ENCODE data around the gene CHAC1. TPM values are rescaled to one million over a fixed set of nuclear protein-coding genes. Genes with fewer than 3 reads are reported as not detected.

CHAC1 gene
- polyA plus RNA-seq, 4 donors = 0.96 to 37.3 (median 5.0) TPM

GRCh38 chr15:40926659-40927494 lies 26.4 kb upstream of the CHAC1 start:
- WGBS, 3 donors = 9 to 32% (median 14%) methylated on average over 27 to 33 of the region's 33 CpGs
- DNase-seq (no peak), FAIRE-seq (no peak)
- Histone ChIP-seq H3K36me3 (ENCODE audit: control insufficient read depth in 3 of 3, insufficient read depth in 2 of 3, low read depth in 1 of 3, low read length in 3 of 3) (peaks cover 0 to 9% (median 0%) of the 10 kb centered on the region in 3 donors), H3K9me3 (ENCODE audit: control insufficient read depth in 2 of 2, insufficient read depth in 1 of 2, low read depth in 1 of 2, low read length in 1 of 2) (no peaks in the 10 kb centered on the region), H3K27ac (ENCODE audit: low read depth in 1 of 3, low read length in 2 of 3) (no peak overlapping the region), H3K27me3 (ENCODE audit: control insufficient read depth in 3 of 3, insufficient read depth in 3 of 3, low read length in 3 of 3) (peaks cover 2 to 65% (median 4%) of the 10 kb centered on the region in 3 donors), H3K4me3 (ENCODE audit: low read depth in 1 of 3, low read length in 3 of 3) (peak overlapping the region in 2 of 3 donors; percentile 16 to 63), H3K4me1 (ENCODE audit: control insufficient read depth in 3 of 3, insufficient read depth in 2 of 3, low read depth in 1 of 3, low read length in 2 of 3) (peaks cover 7 to 81% (median 10%) of the 10 kb centered on the region in 3 donors)

- DNase-seq = no peak
- 1 to 8% (median 6%) methylated on average over 22 to 24 of the region's 24 CpGs for WGBS, 3 donors
- FAIRE-seq = no peak
- Histone ChIP-seq H3K4me1 (ENCODE audit: control insufficient read depth in 3 of 3, insufficient read depth in 2 of 3, low read depth in 1 of 3, low read length in 2 of 3) (peaks cover 7 to 80% (median 10%) of the 10 kb centered on the region in 3 donors), H3K36me3 (ENCODE audit: control insufficient read depth in 3 of 3, insufficient read depth in 2 of 3, low read depth in 1 of 3, low read length in 3 of 3) (peaks cover 0 to 10% (median 0%) of the 10 kb centered on the region in 3 donors), H3K4me3 (ENCODE audit: low read depth in 1 of 3, low read length in 3 of 3) (peak overlapping the region in 2 of 3 donors; percentile 44 to 63), H3K27me3 (ENCODE audit: control insufficient read depth in 3 of 3, insufficient read depth in 3 of 3, low read length in 3 of 3) (peaks cover 2 to 65% (median 4%) of the 10 kb centered on the region in 3 donors), H3K9me3 (ENCODE audit: control insufficient read depth in 2 of 2, insufficient read depth in 1 of 2, low read depth in 1 of 2, low read length in 1 of 2) (no peaks in the 10 kb centered on the region), H3K27ac (ENCODE audit: low read depth in 1 of 3, low read length in 2 of 3) (no peak overlapping the region)
Observed at GRCh38 chr15:40927495-40927872, 25.8 kb upstream of the CHAC1 start.

- 0 to 1% (median 1%) methylated on average over 55 to 68 of the region's 68 CpGs for WGBS, 3 donors
- Histone ChIP-seq H3K36me3 (ENCODE audit: control insufficient read depth in 3 of 3, insufficient read depth in 2 of 3, low read depth in 1 of 3, low read length in 3 of 3) (peaks cover 0 to 14% (median 0%) of the 10 kb centered on the region in 3 donors), H3K27me3 (ENCODE audit: control insufficient read depth in 3 of 3, insufficient read depth in 3 of 3, low read length in 3 of 3) (peaks cover 2 to 65% (median 4%) of the 10 kb centered on the region in 3 donors), H3K4me3 (ENCODE audit: low read depth in 1 of 3, low read length in 3 of 3) (peak overlapping the region in 2 of 3 donors; percentile 44 to 63), H3K4me1 (ENCODE audit: control insufficient read depth in 3 of 3, insufficient read depth in 2 of 3, low read depth in 1 of 3, low read length in 2 of 3) (peaks cover 7 to 80% (median 13%) of the 10 kb centered on the region in 3 donors), H3K27ac (ENCODE audit: low read depth in 1 of 3, low read length in 2 of 3) (peak overlapping the region in 2 of 3 donors; percentile 39 to 57), H3K9me3 (ENCODE audit: control insufficient read depth in 2 of 2, insufficient read depth in 1 of 2, low read depth in 1 of 2, low read length in 1 of 2) (no peaks in the 10 kb centered on the region)
- FAIRE-seq = no peak
- DNase-seq = peak in 1 of 2 donors; percentile 66
Observed at GRCh38 chr15:40927873-40928806, 25.1 kb upstream of the CHAC1 start.

- peaks cover 7 to 84% (median 11%) of the 10 kb centered on the region in 3 donors for H3K4me1 ChIP-seq (ENCODE audit: control insufficient read depth in 3 of 3, insufficient read depth in 2 of 3, low read depth in 1 of 3, low read length in 2 of 3)
- H3K27me3 ChIP-seq (ENCODE audit: control insufficient read depth in 3 of 3, insufficient read depth in 3 of 3, low read length in 3 of 3) = peaks cover 2 to 65% (median 4%) of the 10 kb centered on the region in 3 donors
- H3K27ac ChIP-seq (ENCODE audit: low read depth in 1 of 3, low read length in 2 of 3) = peak within 1 kb of the TSS; percentile 41 to 57 (median 47)
- H3K4me3 ChIP-seq (ENCODE audit: low read depth in 1 of 3, low read length in 3 of 3) = peak within 1 kb of the TSS; percentile 41 to 63 (median 59)
- peaks cover 0 to 14% (median 0%) of the 10 kb centered on the region in 3 donors for H3K36me3 ChIP-seq (ENCODE audit: control insufficient read depth in 3 of 3, insufficient read depth in 2 of 3, low read depth in 1 of 3, low read length in 3 of 3)
- H3K9me3 ChIP-seq (ENCODE audit: control insufficient read depth in 2 of 2, insufficient read depth in 1 of 2, low read depth in 1 of 2, low read length in 1 of 2) = no peaks in the 10 kb centered on the region
- no peak for FAIRE-seq
- peak; percentile 69 to 86 for DNase-seq
- WGBS, 3 donors = 0 to 1% (median 1%) methylated on average over 64 to 71 of the region's 71 CpGs
Observed at GRCh38 chr15:40928821-40929659, 24.2 kb upstream of the CHAC1 start, which contains the start of gene DLL4. DLL4 (plus strand) TSS chr15:40929340; CDS start chr15:40929669, 329 bp downstream.

GRCh38 chr15:40929660-40930429 lies 23.4 kb upstream of the CHAC1 start:
- peak overlapping the region; percentile 41 to 63 (median 59) for H3K4me3 ChIP-seq (ENCODE audit: low read depth in 1 of 3, low read length in 3 of 3)
- peak in 1 of 2 donors; percentile 66 for DNase-seq
- peak overlapping the region in 2 of 3 donors; percentile 32 to 47 for H3K27ac ChIP-seq (ENCODE audit: low read depth in 1 of 3, low read length in 2 of 3)
- no peaks in the 10 kb centered on the region for H3K9me3 ChIP-seq (ENCODE audit: control insufficient read depth in 2 of 2, insufficient read depth in 1 of 2, low read depth in 1 of 2, low read length in 1 of 2)
- FAIRE-seq = no peak
- H3K27me3 ChIP-seq (ENCODE audit: control insufficient read depth in 3 of 3, insufficient read depth in 3 of 3, low read length in 3 of 3) = peaks cover 2 to 64% (median 4%) of the 10 kb centered on the region in 3 donors
- H3K36me3 ChIP-seq (ENCODE audit: control insufficient read depth in 3 of 3, insufficient read depth in 2 of 3, low read depth in 1 of 3, low read length in 3 of 3) = peaks cover 0 to 20% (median 0%) of the 10 kb centered on the region in 3 donors
- 1 to 2% (median 1%) methylated on average over 35 to 56 of the region's 56 CpGs for WGBS, 3 donors
- H3K4me1 ChIP-seq (ENCODE audit: control insufficient read depth in 3 of 3, insufficient read depth in 2 of 3, low read depth in 1 of 3, low read length in 2 of 3) = peaks cover 7 to 92% (median 11%) of the 10 kb centered on the region in 3 donors

GRCh38 chr15:40930430-40931299 lies 22.6 kb upstream of the CHAC1 start:
- Histone ChIP-seq H3K27ac (ENCODE audit: low read depth in 1 of 3, low read length in 2 of 3) (peak overlapping the region in 2 of 3 donors; percentile 76 to 84), H3K9me3 (ENCODE audit: control insufficient read depth in 2 of 2, insufficient read depth in 1 of 2, low read depth in 1 of 2, low read length in 1 of 2) (no peaks in the 10 kb centered on the region), H3K4me1 (ENCODE audit: control insufficient read depth in 3 of 3, insufficient read depth in 2 of 3, low read depth in 1 of 3, low read length in 2 of 3) (peaks cover 7 to 84% (median 11%) of the 10 kb centered on the region in 3 donors), H3K36me3 (ENCODE audit: control insufficient read depth in 3 of 3, insufficient read depth in 2 of 3, low read depth in 1 of 3, low read length in 3 of 3) (peaks cover 0 to 26% (median 0%) of the 10 kb centered on the region in 3 donors), H3K4me3 (ENCODE audit: low read depth in 1 of 3, low read length in 3 of 3) (peak overlapping the region in 2 of 3 donors; percentile 59 to 63), H3K27me3 (ENCODE audit: control insufficient read depth in 3 of 3, insufficient read depth in 3 of 3, low read length in 3 of 3) (peaks cover 2 to 56% (median 4%) of the 10 kb centered on the region in 3 donors)
- FAIRE-seq (no peak), DNase-seq (peak; percentile 39 to 81)
- WGBS, 3 donors = 1 to 2% (median 2%) methylated on average over 46 of the region's 46 CpGs

All from small intestine (tissue), 7 donors.